HG03139 (cell line): Measurements from ENCODE around the gene FNIP2.
"Not testable (repeated sequence)": the region's sequence is repeated elsewhere in the genome, so short reads cannot be mapped to it uniquely, and the experiment has no call there.

Experiments used
- ATAC-seq: cut with Tn5 transposase; IDR thresholded peaks from one replicate; pipeline ENCODE4 v1.9.1; 2021; ENCODE audit not compliant: unreplicated experiment

The FNIP2 gene

DNA sequence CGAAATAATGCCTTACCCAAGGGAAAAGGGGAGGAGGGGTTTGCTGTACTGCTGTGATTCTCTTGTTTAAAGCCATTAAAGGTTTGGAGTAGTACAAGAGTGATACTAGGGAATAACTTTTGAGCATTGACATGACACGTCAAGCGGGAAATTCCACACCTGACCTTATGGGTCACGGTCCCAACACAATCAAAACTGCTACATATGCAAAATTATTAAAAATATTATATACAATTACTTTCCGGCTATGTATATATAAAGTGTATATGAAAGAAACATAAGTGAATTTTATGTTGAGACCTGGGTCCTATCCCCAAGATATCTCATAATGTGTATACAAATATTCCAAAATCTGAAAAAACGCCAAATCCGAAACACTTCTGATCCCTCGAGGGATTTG is 21.0 kb downstream of the FNIP2 start:
- no peak for ATAC-seq

DNA sequence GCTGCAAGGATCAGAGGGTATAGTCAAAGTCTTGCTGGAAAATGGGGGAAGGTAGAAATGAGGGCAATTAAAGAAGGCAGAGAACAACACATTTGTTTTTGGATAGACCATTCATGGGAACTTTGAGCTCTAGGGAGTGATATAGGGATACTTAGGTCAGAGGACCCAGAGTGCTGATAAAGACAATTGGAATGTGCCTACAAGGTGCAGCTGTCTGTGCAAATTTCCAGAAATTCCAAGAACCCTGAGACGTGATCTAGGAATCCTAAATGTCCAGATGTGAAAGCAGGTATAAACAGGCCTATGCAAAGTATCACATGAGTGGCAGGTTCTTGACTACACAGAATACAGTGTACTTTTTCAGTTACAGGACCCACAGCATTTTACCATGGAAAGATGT is 24.2 kb downstream of the FNIP2 start:
- ATAC-seq = no peak

DNA sequence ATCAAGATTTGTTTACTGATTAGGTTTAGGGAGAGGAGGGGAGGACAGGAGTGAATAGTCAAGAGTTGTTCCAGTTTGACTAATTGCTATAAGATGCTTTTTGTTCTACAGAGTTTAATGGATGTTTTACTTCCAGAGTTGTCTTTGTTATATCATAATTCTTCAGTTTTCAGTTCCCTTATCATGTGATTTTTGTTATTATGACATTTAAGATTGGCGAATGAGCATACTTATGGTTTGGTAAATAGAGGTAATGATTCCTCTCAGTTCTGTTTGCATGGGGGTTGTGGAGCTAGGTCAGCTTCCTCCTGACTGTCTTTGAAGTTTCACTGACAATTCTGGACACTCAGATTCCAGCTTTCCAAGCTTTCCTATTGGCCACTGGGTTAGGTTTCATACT is 24.6 kb downstream of the FNIP2 start:
- ATAC-seq = not testable (repeated sequence)

DNA sequence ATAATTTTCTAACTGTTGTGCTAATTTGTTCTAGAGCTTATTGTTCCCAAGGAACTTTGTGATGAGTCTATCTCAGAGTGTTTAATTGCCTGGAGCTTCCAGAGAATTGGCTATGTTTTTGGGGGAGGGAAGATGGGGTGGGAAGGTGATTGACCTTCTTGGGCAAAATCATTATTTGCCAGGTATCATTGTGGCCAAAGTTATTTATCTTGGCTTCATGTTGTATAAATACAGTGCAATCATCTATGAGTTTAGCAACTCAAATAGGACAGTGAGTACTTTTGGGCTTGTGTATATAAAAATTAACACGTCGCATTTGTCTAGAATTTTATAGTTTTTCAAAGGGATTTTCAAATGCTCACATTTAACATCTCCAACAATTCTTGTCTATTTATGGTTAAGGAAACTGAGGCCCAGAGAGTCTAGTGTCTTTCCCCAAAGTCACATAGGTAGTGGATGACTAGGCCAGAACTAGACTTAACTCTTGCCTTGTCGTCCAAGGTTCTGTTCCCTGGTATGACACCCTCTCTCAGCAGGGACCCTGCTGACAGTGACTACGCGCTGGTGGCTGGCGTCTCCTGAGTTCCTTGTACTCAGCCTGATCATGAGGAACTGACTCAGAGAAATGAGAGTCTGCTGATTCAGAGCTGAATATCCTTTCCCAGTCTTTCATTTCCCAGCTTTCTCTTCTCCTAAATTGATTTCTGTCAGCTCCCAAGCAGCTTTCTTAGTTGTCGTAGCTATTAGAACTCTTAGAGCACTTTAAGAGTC is 27.7 kb downstream of the FNIP2 start:
- no peak for ATAC-seq

DNA sequence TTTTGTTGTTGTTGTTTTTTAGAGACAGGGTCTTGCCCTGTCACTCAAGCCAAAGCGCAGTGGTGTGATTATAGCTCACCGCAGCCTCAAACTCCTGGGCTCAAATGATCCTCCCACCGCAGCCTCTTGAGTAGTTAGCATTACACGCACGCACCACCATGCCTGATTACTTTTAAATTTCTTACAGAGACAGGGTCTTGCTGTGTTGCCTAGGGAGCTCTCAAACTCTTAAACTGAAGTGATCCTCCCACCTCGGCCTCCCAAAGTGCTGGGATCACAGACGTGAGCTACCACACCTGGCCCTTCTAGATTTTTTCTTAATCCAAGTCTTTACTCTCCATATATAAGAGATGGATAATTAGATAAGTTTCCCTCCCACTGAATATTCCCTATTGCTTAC is 29.2 kb downstream of the FNIP2 start:
- ATAC-seq = no peak

DNA sequence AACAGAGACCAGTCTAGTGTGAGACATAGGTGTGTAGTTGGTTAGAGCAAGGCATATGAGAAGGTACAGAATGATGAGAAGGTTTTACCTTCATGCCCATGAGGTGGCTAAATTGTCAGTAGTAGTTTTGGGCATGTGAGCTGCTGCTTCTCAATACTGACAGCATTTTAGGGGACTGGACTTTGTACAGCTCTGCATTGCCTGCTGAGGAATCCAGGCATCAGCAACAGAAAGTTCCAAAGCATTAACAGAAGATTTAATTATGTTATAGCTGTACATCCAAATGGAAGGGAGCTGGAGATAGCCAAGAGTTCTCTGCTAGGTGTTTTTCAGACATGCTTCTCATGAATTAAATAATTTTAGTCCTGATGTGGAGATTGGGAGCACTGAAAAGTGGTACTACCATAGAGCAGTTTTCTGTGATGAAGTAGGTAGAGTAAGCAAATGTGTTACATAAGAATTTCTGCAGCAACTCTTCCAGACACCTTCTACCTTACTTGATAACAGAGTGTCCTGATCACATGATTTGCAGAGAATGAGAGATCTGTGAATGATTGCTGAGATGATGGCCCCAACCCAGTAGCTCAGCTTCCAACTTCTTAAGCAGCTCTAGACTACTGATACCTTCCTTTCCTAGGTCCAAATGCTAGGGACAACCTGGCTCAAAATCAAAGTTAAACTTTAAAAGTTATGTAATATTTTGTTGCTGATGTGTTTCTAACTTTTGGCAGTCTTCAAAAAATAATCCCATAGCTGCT is 30.4 kb downstream of the FNIP2 start:
- no peak for ATAC-seq

DNA sequence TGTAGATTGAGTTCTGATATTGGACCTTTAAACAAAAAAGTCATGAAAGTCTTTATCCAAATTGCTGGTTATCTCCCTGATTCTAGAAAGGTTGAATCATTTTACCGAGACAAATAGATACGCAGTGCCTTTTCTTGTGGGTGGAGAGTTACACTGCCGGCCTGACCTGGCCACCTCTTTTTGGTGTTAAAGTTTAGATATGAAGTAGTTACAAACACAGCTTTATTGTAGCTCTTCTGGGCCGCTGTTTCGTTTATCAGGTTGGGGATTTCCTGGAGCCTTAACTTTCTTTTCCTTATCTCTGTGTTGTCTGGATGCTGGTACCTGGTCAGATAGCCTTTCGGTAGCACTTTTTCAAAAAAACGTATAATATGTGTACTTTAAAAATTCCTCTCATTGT is 31.0 kb downstream of the FNIP2 start:
- ATAC-seq = no peak

DNA sequence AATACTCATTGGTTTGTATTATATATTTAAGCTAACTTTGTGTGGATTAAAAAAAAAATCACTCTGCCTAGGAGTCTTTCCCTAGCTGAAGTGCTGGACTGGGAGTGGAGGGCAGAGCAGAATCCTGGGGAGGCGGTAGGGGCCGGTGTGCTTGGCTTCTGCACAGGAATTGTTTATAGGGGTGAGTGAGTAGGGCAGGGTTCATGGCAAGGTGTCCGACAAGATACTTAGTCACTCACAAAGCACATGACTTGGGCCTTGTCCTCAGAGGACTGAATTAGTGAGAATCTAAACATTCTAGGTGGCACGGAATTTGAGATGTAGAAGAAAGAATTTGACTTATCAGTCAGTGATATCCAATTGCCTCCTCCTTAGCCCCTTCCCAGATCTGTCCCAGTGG is 32.2 kb downstream of the FNIP2 start:
- ATAC-seq = no peak

DNA sequence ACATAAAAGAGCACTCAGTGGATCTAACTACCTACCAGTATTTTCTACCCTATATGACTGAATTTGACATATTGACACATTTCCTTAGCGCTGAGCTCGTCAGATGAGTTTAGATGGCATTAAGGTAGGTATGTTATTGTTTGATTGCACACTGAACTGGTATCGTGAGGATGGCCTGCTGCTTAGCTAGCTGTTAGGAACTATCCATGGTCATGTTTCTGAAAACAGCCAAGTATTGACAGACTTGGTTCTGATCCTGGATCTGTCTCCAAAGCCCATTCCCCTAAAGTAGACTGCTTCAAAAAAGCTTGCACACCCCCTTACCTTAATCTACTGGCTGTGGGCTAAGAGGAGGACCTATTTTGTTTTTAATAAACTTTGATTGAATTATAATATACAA is 32.9 kb downstream of the FNIP2 start:
- ATAC-seq = no peak

DNA sequence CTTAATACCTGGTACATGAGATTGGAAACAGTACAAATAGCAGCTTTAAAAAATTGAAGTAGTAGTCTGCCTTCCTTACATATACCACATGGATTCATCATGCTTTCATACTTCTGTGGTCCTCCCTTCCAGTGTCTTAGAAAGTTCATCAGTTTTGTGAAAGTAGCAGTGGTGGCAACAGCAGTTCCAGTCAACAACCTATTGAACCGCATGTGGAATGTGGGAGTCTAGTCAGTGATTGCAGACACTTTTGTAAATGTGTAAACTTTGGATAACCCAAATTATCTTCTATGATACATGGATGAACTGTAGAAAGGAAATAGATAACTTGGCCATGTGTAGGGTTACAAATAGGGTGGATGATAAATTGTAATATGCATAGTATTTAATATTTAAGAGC is 34.1 kb downstream of the FNIP2 start:
- no peak for ATAC-seq

DNA sequence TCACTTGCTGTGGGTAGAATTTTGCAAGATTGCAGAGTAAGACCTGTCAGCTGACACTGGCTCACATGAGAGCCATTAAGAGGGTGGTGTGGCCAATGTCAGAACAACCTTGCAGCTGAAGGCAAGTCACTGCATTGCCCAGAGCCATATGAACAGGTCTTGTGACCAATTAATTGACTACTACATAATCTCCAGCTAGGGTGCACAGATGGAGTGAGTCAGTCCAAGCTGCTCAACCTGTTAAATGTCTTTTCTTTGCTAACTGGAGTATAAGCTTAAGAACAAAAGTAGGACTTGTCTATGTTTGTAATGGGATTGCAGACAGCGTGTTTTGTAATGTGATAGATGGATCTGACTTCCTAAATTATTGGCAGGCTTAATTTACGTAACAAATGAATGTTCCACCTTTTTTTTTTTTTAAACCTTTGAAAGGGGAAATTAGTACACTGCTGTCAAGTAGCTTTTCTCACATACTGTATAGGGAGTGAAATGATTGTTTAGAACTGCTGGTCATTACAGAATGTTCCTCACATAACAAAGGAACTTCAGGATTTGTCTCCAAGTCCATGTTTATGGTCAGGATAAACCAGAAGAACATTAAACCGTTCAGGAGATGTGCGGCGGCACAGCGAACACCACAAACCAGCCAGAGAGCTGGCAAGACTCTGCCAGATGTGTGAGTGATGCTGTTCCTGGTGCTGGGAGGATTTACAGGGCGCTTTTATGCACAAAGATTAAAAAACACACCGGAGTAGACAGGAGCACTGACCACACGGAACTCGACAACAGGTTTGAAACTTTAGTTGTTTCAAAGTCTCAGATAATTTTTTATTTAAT is 37.0 kb downstream of the FNIP2 start:
- ATAC-seq = no peak

DNA sequence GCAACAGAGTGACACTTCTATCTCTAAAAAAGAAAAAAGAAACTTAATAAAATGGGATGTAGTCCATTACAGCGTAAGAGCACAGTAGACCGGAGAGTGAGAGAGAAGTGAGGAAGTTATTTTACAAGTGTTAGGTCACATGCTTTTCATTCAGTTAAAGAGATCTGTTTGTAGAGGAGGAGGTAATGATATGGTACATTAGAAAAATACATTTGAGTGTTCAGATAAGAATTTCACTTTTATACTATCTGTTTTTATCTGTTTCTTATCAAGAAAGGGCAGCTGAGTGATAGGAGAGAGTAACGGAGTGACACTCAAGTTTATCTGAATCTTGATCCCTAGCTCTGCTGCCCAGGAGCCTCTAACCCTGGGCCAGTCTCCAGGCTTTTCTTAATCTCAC is 38.9 kb downstream of the FNIP2 start:
- no peak for ATAC-seq

DNA sequence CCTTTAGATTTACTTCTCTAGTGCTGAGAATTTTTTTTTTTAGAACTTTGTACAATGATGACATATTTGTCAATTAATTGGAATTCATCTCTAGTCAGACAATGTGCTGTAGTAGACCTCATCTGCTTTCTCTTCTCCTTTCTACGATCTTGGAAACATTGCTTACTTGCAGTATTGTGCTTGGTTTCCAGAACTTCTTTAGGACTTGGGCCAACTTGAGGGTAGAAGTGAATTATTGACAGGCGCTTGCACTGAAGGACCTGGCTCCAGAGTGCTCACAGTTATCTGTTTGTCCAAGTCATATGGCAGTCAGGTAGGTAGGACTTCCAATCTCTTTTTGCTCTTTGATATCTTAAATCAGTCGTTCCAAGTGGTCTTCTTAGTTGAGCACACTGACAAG is 39.6 kb downstream of the FNIP2 start:
- no peak for ATAC-seq

DNA sequence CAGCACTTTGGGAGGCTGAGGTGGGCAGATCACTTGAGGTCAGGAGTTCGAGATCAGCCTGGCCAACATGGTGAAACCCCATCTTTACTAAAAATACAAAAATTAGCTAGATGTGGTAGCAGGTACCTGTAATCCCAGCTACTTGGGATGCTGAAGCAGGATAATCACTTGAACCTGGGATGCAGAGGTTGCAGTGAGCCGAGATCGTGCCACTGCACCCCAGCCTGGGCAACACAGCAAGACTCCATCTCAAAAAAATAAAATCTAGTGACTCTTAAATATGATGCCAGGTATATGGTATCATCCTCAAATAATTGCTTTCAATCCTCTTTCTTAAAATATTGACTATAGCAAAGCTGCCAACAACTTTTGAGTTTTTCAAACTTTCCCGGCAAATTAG is 40.4 kb downstream of the FNIP2 start:
- not testable (repeated sequence) for ATAC-seq

DNA sequence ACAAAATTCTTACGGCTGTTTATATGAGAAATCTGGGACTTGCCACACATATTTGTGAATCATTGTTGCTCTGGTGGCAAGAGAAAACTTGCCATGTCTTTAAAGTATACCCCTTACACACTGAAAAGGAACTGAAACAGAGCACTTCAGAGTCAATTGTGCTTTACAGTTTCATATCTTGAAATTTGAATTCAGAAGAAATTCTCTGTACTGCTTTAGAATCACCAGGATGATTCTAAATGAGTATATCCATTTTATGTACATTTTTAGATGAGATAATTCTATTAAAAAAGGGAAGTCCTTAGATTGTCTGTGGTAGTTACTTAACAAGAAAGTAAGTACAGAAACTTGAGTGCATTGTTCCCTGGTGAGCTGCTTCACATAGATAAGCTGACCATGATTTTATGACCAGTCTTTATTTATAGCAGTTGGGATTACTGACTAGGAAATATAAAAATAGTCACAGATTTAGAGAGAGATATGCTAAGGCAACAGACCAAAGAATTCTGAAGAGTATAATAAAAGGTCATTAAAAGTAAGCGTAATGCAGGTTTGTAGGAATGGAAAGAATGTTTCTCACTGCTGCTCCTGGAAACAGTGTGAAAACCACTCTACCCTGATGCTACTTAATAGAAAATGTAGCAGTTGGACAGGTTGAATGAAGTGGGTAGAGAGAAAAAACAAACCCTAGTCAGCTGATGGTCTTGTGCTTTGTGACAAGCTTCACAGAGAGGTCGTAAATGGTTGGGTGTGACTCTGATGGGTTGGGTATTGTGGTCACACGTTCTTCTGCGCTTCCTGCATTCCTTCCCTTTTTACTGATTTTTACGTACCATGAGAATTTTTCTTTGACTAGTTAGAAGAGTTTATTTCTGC is 41.0 kb downstream of the FNIP2 start:
- ATAC-seq = peak; percentile 80

DNA sequence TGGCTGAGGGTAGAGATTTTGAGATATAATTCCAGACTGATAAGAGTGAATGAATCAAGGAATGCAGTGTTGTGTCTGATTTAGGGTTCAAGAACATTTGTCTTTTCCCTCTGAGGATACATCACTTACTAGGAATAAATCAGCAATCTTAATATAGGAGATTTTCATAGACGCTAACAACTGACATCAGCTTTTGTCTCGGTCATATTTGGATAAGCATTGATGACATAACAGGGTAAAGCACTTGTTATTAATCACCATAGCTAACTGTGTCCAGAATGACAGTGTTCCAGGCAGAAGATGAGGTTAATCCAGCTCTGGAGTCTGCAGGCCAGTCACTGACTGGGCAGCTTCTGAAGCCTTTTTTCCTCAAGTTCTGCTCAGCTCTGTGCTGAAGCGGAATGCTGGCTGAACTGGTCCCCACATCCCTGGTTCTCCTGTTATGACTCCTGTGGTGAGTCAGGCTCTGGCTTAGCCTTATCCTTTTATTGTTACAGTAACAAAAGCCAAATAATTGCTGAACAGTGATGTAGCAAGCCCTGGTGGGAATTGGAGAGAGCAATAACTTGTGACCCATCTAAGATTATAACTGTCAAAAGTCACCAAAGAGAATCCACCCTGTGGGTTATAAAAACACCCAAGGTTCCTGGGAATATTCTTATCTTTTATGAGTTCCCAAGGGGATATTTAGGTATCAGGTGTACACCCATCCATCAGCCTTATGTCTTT is 41.8 kb downstream of the FNIP2 start:
- ATAC-seq = no peak

DNA sequence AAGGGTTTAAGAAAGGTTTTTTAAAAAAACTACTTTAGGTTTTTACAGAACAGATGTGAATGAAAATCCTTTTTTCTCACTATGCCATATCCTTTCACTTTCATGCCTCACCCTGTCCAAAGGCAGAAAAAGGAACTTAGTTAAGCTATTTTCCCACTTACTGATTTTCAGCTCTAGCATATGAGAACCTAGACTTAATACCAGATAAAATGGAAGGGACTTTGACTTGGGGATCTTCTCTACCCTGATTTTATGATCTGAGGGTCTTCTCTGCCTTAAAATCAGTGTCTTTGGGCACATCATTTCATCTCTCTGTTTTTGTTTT is 42.4 kb downstream of the FNIP2 start:
- no peak for ATAC-seq

DNA sequence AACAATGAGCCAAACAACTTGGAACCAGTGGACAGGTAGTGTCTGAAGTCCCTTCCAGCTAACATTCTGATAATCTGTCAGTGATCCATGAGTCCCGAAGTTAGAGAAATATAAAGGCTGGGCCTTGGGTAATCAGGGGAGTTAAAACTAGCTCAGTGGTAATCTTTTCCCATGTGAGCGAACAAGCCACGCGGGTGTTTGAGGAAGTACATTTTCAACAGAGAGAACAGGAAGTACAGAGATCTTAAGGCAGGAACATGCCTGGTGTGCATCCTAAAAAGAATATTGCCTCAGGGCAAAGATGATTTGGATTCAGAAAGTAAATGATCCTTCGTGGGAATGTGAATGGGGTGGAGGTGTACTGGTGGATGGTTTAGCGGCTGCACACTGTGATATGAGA is 42.9 kb downstream of the FNIP2 start:
- ATAC-seq = no peak

DNA sequence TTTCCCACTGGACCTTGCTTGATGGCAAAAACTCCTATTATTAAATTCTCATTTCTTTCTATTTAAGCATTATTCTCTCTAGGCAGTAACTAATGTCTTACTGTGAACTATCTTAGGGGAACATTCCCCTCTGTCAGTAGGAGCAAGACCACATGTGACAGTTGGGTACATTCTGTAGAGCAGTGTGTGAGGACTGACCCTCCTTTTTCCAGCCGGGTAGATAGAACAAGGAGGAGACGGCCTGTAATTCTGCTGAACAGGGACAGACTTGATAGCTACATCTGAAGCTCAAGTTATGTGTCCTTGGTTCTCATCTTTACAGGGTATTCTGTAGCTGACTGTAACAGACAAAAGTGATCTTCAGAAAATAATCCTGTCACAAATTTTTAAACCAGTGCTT is 43.3 kb downstream of the FNIP2 start:
- ATAC-seq = no peak

DNA sequence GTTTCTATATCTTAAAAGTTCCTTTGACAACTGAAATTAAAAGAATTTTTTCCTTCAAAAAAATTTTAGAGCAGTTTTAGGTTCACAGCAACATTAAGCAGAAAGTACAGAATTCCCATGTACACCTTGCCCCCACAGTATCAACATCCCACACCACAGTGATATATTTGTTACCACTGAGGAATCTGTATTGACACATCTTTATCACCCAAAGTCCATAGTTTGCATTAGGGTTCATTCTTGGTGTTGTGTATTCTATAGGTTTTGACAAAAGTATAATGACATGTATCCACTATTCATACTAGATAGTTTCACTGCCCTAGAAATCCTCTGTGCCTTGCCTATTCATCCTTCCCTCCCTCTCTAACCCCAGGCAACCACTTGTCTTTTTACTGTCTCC is 43.7 kb downstream of the FNIP2 start:
- ATAC-seq = no peak
